Thyroid gland (tissue), 4 donors: Measurements from ENCODE around the gene HSPA12A. TPM values are rescaled to one million over a fixed set of nuclear protein-coding genes. Genes with fewer than 3 reads are reported as not detected.

ENCODE experiments used
- DNase-seq, 2 donors: peaks; one replicate each; pipeline ENCODE4 v3.0.0-alpha.2; 2019
- H3K27ac ChIP-seq, 3 donors: fragments of 200-600 bp; sonication (generic); 1 replicate in 2 of 3; 2 replicates in 1 of 3; pipeline ENCODE4 v1.5.1; 2016 to 2019; ENCODE audit warnings: mild to moderate bottlenecking in 1 of 3, moderate library complexity in 1 of 3
- H3K27me3 ChIP-seq: fragments of 200-600 bp; sonication (generic); one replicate; pipeline ENCODE4 v1.5.1; 2019
- H3K36me3 ChIP-seq, 2 donors: fragments of 200-600 bp; sonication (generic); one replicate each; pipeline ENCODE4 v1.5.1; 2016 to 2019
- H3K4me1 ChIP-seq, 2 donors: fragments of 200-600 bp; sonication (generic); one replicate each; pipeline ENCODE4 v1.5.1; 2017 to 2019
- H3K4me3 ChIP-seq, 3 donors: fragments of 200-600 bp; sonication (generic); replicated peaks in 1 of 3; 1 replicate in 2 of 3; 2 replicates in 1 of 3; pipeline ENCODE4 v1.5.1; 2016; ENCODE audit warnings: mild to moderate bottlenecking in 1 of 3
- H3K9me3 ChIP-seq: fragments of 200-600 bp; sonication (generic); one replicate; pipeline ENCODE4 v1.5.1; 2017
- POLR2A ChIP-seq, 2 donors: fragments of 450-650 bp; IDR thresholded peaks; one replicate each; pipeline ENCODE4 v1.6.1; 2017; ENCODE audit warnings: antibody characterized with exemption in 2 of 2, mild to moderate bottlenecking in 2 of 2, moderate library complexity in 1 of 2
- WGBS, 2 donors: methylation state at CpG; one replicate each; pipeline ENCODE4 v1.1.5; 2017; 5-methylcytosine and 5-hydroxymethylcytosine counted together
- intact Hi-C: fragments of 100-400 bp; cut with DNase I; formaldehyde crosslinking; loops from one replicate; pipeline ENCODE4 v1.15.1; 2023
- total RNA-seq, 4 donors: library from RNA; depleted of rRNA; stranded (reverse); fragments of >200 nt; gene quantifications; one replicate each; pipeline ENCODE4 v1.2.3, GENCODE V29; 2016
- TF ChIP-seq, protein P1 (sequence below), 6 experiments: fragments of 200-600 bp in 3 of 6; fragments of 450-650 bp in 3 of 6; sonication (generic) in 3 of 6; IDR thresholded peaks; one replicate each; pipeline ENCODE4 v1.5.1; 2016 to 2019; ENCODE audit warnings: antibody characterized with exemption in 6 of 6, mild to moderate bottlenecking in 2 of 6, inconsistent platforms in 1 of 6, moderate library complexity in 1 of 6

The HSPA12A gene
- total RNA-seq, 4 donors from 2014 or later: 22.6 to 37.3 (median 34.6) TPM

DNA sequence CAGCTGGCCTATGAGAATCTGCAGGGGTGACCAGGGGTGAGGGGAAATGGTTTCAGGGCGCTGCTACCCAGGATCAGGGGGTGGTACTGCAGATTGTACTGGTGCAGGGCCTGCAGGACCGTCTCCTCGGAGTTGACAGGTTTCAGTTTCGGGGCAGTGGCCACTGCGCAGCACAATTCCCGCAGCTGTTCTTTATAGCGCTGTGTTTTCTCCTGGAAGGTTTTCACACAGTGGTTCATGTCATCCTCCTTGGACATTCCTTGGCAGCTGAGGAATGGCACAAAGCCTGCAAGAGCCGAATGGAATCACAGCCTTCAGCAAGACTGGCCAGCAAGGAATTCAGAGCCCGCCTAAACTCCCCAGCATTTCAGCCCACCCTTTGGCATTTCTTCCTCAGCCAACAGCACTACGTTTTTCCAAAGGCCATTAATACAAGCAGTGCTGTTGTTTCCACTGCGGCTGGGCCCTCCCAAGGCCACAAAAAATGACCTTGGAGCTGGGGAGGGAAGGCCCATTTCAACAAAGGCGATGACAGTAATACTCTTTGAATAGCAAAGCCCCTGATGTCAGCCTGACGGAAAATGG, 76.7 kb downstream of the HSPA12A start:
- no peak overlapping the region for H3K27ac ChIP-seq
- TF ChIP-seq, protein P1, sequence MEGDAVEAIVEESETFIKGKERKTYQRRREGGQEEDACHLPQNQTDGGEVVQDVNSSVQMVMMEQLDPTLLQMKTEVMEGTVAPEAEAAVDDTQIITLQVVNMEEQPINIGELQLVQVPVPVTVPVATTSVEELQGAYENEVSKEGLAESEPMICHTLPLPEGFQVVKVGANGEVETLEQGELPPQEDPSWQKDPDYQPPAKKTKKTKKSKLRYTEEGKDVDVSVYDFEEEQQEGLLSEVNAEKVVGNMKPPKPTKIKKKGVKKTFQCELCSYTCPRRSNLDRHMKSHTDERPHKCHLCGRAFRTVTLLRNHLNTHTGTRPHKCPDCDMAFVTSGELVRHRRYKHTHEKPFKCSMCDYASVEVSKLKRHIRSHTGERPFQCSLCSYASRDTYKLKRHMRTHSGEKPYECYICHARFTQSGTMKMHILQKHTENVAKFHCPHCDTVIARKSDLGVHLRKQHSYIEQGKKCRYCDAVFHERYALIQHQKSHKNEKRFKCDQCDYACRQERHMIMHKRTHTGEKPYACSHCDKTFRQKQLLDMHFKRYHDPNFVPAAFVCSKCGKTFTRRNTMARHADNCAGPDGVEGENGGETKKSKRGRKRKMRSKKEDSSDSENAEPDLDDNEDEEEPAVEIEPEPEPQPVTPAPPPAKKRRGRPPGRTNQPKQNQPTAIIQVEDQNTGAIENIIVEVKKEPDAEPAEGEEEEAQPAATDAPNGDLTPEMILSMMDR (IDR thresholded peaks at IDR 0.05): no peak
- no peak for TF ChIP-seq POLR2A (IDR thresholded peaks at IDR 0.05)
- intact Hi-C loops: no loop called here
- no peaks in the 10 kb centered on the region for H3K9me3 ChIP-seq
- H3K4me3 ChIP-seq: no peak overlapping the region
- H3K4me1 ChIP-seq: peaks cover 8 to 13% of the 10 kb centered on the region in 2 donors
- no peaks in the 10 kb centered on the region for H3K27me3 ChIP-seq
- WGBS, 2 donors: 70 to 76% methylated on average over 13 of the region's 13 CpGs
- DNase-seq: no peak
- H3K36me3 ChIP-seq: no peaks in the 10 kb centered on the region

DNA sequence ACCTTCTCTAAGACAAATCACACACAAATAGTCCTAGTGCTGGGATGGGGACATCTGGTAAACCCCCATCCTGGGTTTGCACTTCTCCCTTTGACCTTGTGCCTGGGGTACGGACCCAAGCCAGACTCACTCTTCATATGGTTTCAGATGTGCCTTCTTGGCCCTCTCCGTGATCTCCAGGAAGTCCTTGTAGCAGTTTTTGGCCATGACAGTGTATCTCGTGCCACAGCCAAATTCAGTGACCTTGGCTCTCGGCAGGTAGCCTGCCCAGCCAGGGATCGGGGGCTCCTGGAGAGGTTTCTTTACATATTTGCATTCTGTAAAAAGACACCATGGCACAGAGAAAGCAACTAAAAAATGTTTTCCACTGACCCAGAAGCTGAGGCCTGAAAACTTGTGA, 77.7 kb downstream of the HSPA12A start:
- H3K9me3 ChIP-seq: no peaks in the 10 kb centered on the region
- H3K4me1 ChIP-seq: peaks cover under 1 to 3% of the 10 kb centered on the region in 2 donors
- DNase-seq: no peak
- TF ChIP-seq, protein P1 (IDR thresholded peaks at IDR 0.05): no peak
- no peak for TF ChIP-seq POLR2A (IDR thresholded peaks at IDR 0.05)
- H3K4me3 ChIP-seq: no peak overlapping the region
- H3K27me3 ChIP-seq: no peaks in the 10 kb centered on the region
- intact Hi-C loops: no loop called here
- WGBS, 2 donors: 82 to 94% methylated on average over 5 of the region's 5 CpGs
- H3K27ac ChIP-seq: no peak overlapping the region
- no peaks in the 10 kb centered on the region for H3K36me3 ChIP-seq

DNA sequence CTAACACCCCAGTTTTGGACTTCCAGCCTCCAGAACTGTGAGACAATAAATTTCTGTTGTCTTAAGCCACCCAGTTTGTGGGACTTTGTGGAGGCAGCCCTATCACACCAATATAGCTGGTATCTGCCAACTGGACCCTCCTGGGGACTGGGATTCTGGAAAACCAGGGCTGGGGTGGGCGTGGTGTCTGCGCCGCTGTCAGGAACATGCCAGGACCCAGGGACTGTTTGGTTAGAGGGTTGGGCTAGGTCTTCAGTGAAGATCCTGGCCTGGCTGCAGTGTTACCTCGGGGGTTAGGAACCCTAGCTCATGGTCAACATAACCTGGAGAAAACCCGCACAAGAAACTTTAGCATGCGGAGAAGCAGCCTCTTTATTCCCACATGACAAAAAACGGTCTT, 79.0 kb downstream of the HSPA12A start:
- no peak overlapping the region for H3K27ac ChIP-seq
- intact Hi-C loops: no loop called here

DNA sequence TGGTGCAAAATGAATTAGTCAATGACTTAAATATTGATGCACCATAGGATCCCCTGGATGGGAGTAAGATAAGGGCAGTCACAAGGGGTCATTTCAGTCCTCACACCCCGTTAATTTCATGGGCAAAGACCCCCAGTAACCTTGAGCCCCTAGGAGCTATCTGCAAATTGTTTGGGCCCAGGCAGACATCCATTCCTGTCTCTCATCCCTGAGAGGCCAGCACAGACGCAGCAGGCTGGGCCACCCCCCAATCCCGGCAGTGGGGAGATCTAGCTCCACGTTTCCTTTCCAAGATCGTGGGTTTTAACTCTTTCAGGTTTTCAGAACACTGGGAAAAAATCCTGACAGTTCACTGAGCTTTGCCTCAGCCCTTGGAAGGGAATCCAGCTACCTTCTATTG, 81.5 kb downstream of the HSPA12A start:
- H3K9me3 ChIP-seq: no peaks in the 10 kb centered on the region
- no peaks in the 10 kb centered on the region for H3K27me3 ChIP-seq
- no peaks in the 10 kb centered on the region for H3K36me3 ChIP-seq
- no peak for DNase-seq
- TF ChIP-seq, protein P1 (IDR thresholded peaks at IDR 0.05): no peak
- TF ChIP-seq POLR2A (IDR thresholded peaks at IDR 0.05): no peak
- intact Hi-C loops: no loop called here
- no peaks in the 10 kb centered on the region for H3K4me1 ChIP-seq
- no peak overlapping the region for H3K27ac ChIP-seq
- WGBS, 2 donors: 36 to 37% methylated on average over 5 of the region's 5 CpGs
- no peak overlapping the region for H3K4me3 ChIP-seq

More for the DNA sequence above, 79.0 kb downstream of the HSPA12A start:
- H3K9me3 ChIP-seq: no peaks in the 10 kb centered on the region
- 95 to 98% methylated on average over 7 of the region's 7 CpGs for WGBS, 2 donors
- H3K27me3 ChIP-seq: no peaks in the 10 kb centered on the region
- no peaks in the 10 kb centered on the region for H3K4me1 ChIP-seq
- no peak overlapping the region for H3K4me3 ChIP-seq
- no peak for DNase-seq
- H3K36me3 ChIP-seq: no peaks in the 10 kb centered on the region
- no peak for TF ChIP-seq POLR2A (IDR thresholded peaks at IDR 0.05)
- TF ChIP-seq, protein P1 (IDR thresholded peaks at IDR 0.05): no peak

DNA sequence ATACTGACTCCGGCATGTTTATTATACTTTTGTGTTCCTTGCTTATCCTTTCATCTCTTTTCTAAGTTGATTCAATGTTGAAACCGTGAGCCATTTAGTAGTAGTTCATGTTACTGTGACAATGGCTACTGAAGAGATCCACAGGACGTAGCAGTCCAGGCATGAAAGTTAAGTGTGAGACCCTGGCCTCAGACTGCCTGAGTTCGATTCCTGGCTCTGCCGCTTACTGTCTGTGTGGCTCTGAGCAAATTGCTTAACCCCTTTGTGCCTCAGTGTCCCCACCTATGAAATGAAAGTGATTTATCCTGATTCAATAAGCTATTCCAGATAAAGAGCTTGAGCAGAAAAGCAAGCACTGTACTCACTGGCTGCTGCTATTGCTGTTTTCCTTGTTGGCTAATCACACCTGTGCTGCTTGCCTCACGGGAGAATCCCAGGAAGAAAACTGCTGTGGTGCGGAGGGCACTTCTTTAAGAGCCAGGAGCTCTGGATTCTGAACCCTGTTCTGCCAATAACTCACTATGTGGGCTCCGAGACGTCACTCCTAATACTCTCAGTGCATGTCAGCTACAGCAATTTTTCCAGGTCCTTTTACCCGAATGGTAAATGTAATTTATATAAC, 83.2 kb downstream of the HSPA12A start:
- WGBS, 2 donors: 79 to 80% methylated on average over 10 of the region's 10 CpGs
- Histone ChIP-seq H3K27me3 (no peaks in the 10 kb centered on the region), H3K27ac (no peak overlapping the region), H3K4me1 (no peaks in the 10 kb centered on the region), H3K9me3 (no peaks in the 10 kb centered on the region), H3K4me3 (no peak overlapping the region), H3K36me3 (no peaks in the 10 kb centered on the region)
- no peak for TF ChIP-seq POLR2A (IDR thresholded peaks at IDR 0.05)
- TF ChIP-seq, protein P1 (IDR thresholded peaks at IDR 0.05): no peak
- no peak for DNase-seq
- intact Hi-C loops: no loop called here
